GM23338 (cell line): Measurements from ENCODE around the gene HEATR1. TPM values are rescaled to one million over a fixed set of nuclear protein-coding genes. Genes with fewer than 3 reads are reported as not detected.

Experiments used
- ATAC-seq: fragments of 200-7000 bp; cut with Tn5 transposase; 3 replicates; pipeline ENCODE4 v1.9.1; 2020
- DNase-seq: peaks from one replicate; pipeline ENCODE4 v3.0.0-alpha.2; 2015; ENCODE audit warnings: low spot score
- H2AFZ ChIP-seq: fragments of 200-600 bp; sonication (generic); 2 replicates; pipeline ENCODE4 v1.8.0; 2016; ENCODE audit warnings: antibody characterized with exemption, mild to moderate bottlenecking, moderate library complexity
- H3F3A ChIP-seq: fragments of 200-600 bp; sonication (generic); replicated peaks from 2 replicates; pipeline ENCODE4 v1.8.0; 2017; ENCODE audit warnings: antibody characterized with exemption, mixed run types, low read depth
- H3K27ac ChIP-seq: fragments of 200-600 bp; sonication (generic); 2 replicates; pipeline ENCODE4 v1.6.1; 2016; ENCODE audit warnings: low read depth
- H3K27me3 ChIP-seq: fragments of 200-600 bp; sonication (generic); 2 replicates; pipeline ENCODE4 v1.8.0; 2016; ENCODE audit warnings: mild to moderate bottlenecking, mixed run types, moderate library complexity; ENCODE audit not compliant: insufficient read depth
- H3K36me3 ChIP-seq: fragments of 200-600 bp; sonication (generic); 2 replicates; pipeline ENCODE4 v1.8.0; 2016; ENCODE audit warnings: mild to moderate bottlenecking; ENCODE audit not compliant: insufficient read depth
- H3K4me1 ChIP-seq: fragments of 200-600 bp; sonication (generic); 2 replicates; pipeline ENCODE4 v1.8.0; 2016; ENCODE audit warnings: mild to moderate bottlenecking, moderate library complexity; ENCODE audit not compliant: insufficient read depth
- H3K4me2 ChIP-seq: fragments of 200-600 bp; sonication (generic); 2 replicates; pipeline ENCODE4 v1.7.1; 2017; ENCODE audit warnings: mixed run types
- H3K4me3 ChIP-seq: fragments of 200-600 bp; sonication (generic); 2 replicates; pipeline ENCODE4 v1.6.1; 2016; ENCODE audit warnings: mixed run types
- H3K79me2 ChIP-seq: fragments of 200-600 bp; sonication (generic); replicated peaks from 2 replicates; pipeline ENCODE4 v1.8.0; 2017; ENCODE audit warnings: mild to moderate bottlenecking; ENCODE audit not compliant: insufficient read depth
- H3K9me2 ChIP-seq: fragments of 200-600 bp; sonication (generic); 2 replicates; pipeline ENCODE4 v1.8.0; 2017; ENCODE audit not compliant: insufficient read depth
- H4K20me1 ChIP-seq: fragments of 200-600 bp; sonication (generic); replicated peaks from 2 replicates; pipeline ENCODE4 v1.8.0; 2017; ENCODE audit warnings: mild to moderate bottlenecking; ENCODE audit not compliant: insufficient read depth
- H3K27ac Mint-ChIP-seq: 2 replicates; pipeline ENCODE4 v1.8.0; 2020; ENCODE audit warnings: inconsistent platforms, mild to moderate bottlenecking, moderate library complexity, mixed read lengths
- H3K27me3 Mint-ChIP-seq: 3 replicates; pipeline ENCODE4 v1.8.0; 2022; ENCODE audit warnings: low read depth, mild to moderate bottlenecking, moderate library complexity, mixed read lengths, inconsistent platforms; ENCODE audit not compliant: insufficient read depth, poor library complexity
- H3K36me3 Mint-ChIP-seq: 3 replicates; pipeline ENCODE4 v1.8.0; 2021; ENCODE audit warnings: low read depth, mild to moderate bottlenecking, inconsistent platforms, moderate library complexity, mixed read lengths
- H3K4me1 Mint-ChIP-seq: 3 replicates; pipeline ENCODE4 v1.8.0; 2020; ENCODE audit warnings: mild to moderate bottlenecking, inconsistent platforms, mixed read lengths
- H3K4me3 Mint-ChIP-seq: 3 replicates; pipeline ENCODE4 v1.8.0; 2021; ENCODE audit warnings: moderate library complexity, mild to moderate bottlenecking, inconsistent platforms, mixed read lengths
- H3K9me3 Mint-ChIP-seq: 3 replicates; pipeline ENCODE4 v1.8.0; 2020; ENCODE audit warnings: moderate library complexity, mild to moderate bottlenecking, inconsistent platforms, mixed read lengths
- CREB1 ChIP-seq: fragments of 250-450 bp; sonication (Bioruptor Pico); IDR thresholded peaks from 2 replicates; pipeline ENCODE4 v1.5.0; 2020; ENCODE audit warnings: low read depth, mild to moderate bottlenecking, moderate library complexity
- EZH2 ChIP-seq: fragments of 200-600 bp; sonication (generic); IDR thresholded peaks from one replicate; pipeline ENCODE4 v1.8.0; 2017; ENCODE audit warnings: antibody characterized with exemption, mild to moderate bottlenecking, low read depth; ENCODE audit not compliant: unreplicated experiment
- EZH2phosphoT487 ChIP-seq: fragments of 200-600 bp; sonication (generic); IDR thresholded peaks from one replicate; pipeline ENCODE4 v1.8.1; 2018; ENCODE audit warnings: antibody characterized with exemption; ENCODE audit not compliant: unreplicated experiment
- JUNB ChIP-seq: IDR thresholded peaks from one replicate; pipeline ENCODE4 v1.6.1; 2016; ENCODE audit warnings: antibody characterized with exemption; ENCODE audit not compliant: unreplicated experiment
- NANOG ChIP-seq: IDR thresholded peaks from 2 replicates; pipeline ENCODE4 v1.6.1; 2016; ENCODE audit warnings: antibody characterized with exemption, borderline replicate concordance
- POLR2AphosphoS5 ChIP-seq: IDR thresholded peaks from 2 replicates; pipeline ENCODE4 v1.6.1; 2016; ENCODE audit warnings: antibody characterized with exemption, low read depth
- STAT1 ChIP-seq: IDR thresholded peaks from one replicate; pipeline ENCODE4 v1.6.1; 2016; ENCODE audit warnings: antibody characterized with exemption; ENCODE audit not compliant: unreplicated experiment
- ZNF114 ChIP-seq: fragments of 250-450 bp; sonication (Bioruptor Pico); IDR thresholded peaks from 2 replicates; pipeline ENCODE4 v1.5.0; 2020; ENCODE audit warnings: mild to moderate bottlenecking, moderate library complexity
- ZNF331 ChIP-seq: fragments of 250-450 bp; sonication (Bioruptor Pico); IDR thresholded peaks from 2 replicates; pipeline ENCODE4 v1.5.0; 2020; ENCODE audit warnings: low read depth, mild to moderate bottlenecking, moderate library complexity
- polyA plus RNA-seq: library from polyadenylated mRNA; unstranded; fragments of >200 nt; fragmentation: Nextera tagmentation; extraction: Ambion mirVana; gene quantifications from 2 replicates; pipeline ENCODE4 v1.2.1, GENCODE V29; 2016
- total RNA-seq: library from RNA; depleted of rRNA; stranded (reverse); fragments of >200 nt; shearing (Covaris generic); gene quantifications from 2 replicates; pipeline ENCODE4 v1.2.3, GENCODE V29; 2014
- TF ChIP-seq, protein P1 (sequence below), 2 experiments: fragments of 200-600 bp in 1 of 2; sonication (generic) in 1 of 2; conservative IDR thresholded peaks; 2 replicates each; pipeline versions ENCODE4 v1.5.1 to v1.6.1; 2016 to 2017; ENCODE audit warnings: antibody characterized with exemption in 2 of 2, low read depth in 2 of 2, mild to moderate bottlenecking in 2 of 2, moderate library complexity in 1 of 2
- TF ChIP-seq, protein P2 (sequence below): IDR thresholded peaks from one replicate; pipeline ENCODE4 v1.6.1; 2018; ENCODE audit warnings: antibody characterized with exemption; ENCODE audit not compliant: unreplicated experiment
- TF ChIP-seq, protein P3 (sequence below): IDR thresholded peaks from 2 replicates; pipeline ENCODE4 v1.6.1; 2016; ENCODE audit warnings: antibody characterized with exemption
- TF ChIP-seq, protein P4 (sequence below): fragments of 250-450 bp; sonication (Bioruptor Pico); IDR thresholded peaks from 2 replicates; pipeline ENCODE4 v1.5.0; 2020; ENCODE audit warnings: mild to moderate bottlenecking, moderate library complexity

HEATR1 gene
- total and polyA plus RNA-seq, 2 experiments from 2014 or later, result 17.2 to 81.1 TPM

DNA sequence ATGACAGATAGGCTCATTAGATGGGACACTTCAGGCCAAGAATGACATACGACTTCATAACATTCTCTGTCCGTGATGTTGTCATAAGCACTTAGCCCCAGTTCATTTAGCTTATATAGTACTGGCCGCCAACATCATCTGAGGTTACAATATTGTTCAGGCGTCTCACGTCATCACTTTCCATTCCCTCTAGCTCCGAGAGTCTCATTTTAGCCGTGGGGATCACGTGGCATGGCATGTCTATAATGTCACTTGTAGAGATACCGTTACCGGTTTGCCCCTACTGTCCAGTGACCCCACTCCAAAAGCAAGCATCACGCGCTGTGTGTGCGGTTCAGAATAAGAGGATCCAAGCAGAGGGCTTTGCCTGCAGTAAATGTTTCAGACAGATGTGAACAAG lies 34.6 kb upstream of the HEATR1 start:
- Mint-ChIP-seq H3K27me3 (peaks cover 3% of the 10 kb centered on the region), H3K27ac (no peak overlapping the region), H3K36me3 (no peaks in the 10 kb centered on the region), H3K4me1 (no peaks in the 10 kb centered on the region), H3K9me3 (no peaks in the 10 kb centered on the region), H3K4me3 (no peak overlapping the region)
- H2AFZ ChIP-seq, result no peak overlapping the region
- TF ChIP-seq STAT1, result no peak
- TF ChIP-seq ZNF331, result no peak
- TF ChIP-seq CREB1, result no peak
- no peak for TF ChIP-seq ZNF114 (CRISPR knock-in tag)
- no peak for TF ChIP-seq EZH2phosphoT487
- TF ChIP-seq EZH2, result no peak
- TF ChIP-seq, protein P1, sequence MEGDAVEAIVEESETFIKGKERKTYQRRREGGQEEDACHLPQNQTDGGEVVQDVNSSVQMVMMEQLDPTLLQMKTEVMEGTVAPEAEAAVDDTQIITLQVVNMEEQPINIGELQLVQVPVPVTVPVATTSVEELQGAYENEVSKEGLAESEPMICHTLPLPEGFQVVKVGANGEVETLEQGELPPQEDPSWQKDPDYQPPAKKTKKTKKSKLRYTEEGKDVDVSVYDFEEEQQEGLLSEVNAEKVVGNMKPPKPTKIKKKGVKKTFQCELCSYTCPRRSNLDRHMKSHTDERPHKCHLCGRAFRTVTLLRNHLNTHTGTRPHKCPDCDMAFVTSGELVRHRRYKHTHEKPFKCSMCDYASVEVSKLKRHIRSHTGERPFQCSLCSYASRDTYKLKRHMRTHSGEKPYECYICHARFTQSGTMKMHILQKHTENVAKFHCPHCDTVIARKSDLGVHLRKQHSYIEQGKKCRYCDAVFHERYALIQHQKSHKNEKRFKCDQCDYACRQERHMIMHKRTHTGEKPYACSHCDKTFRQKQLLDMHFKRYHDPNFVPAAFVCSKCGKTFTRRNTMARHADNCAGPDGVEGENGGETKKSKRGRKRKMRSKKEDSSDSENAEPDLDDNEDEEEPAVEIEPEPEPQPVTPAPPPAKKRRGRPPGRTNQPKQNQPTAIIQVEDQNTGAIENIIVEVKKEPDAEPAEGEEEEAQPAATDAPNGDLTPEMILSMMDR (conservative IDR thresholded peaks at IDR 0.05; ENCODE audit: low read depth in 2 of 2), result no peak
- no peak for TF ChIP-seq POLR2AphosphoS5
- TF ChIP-seq, protein P2, sequence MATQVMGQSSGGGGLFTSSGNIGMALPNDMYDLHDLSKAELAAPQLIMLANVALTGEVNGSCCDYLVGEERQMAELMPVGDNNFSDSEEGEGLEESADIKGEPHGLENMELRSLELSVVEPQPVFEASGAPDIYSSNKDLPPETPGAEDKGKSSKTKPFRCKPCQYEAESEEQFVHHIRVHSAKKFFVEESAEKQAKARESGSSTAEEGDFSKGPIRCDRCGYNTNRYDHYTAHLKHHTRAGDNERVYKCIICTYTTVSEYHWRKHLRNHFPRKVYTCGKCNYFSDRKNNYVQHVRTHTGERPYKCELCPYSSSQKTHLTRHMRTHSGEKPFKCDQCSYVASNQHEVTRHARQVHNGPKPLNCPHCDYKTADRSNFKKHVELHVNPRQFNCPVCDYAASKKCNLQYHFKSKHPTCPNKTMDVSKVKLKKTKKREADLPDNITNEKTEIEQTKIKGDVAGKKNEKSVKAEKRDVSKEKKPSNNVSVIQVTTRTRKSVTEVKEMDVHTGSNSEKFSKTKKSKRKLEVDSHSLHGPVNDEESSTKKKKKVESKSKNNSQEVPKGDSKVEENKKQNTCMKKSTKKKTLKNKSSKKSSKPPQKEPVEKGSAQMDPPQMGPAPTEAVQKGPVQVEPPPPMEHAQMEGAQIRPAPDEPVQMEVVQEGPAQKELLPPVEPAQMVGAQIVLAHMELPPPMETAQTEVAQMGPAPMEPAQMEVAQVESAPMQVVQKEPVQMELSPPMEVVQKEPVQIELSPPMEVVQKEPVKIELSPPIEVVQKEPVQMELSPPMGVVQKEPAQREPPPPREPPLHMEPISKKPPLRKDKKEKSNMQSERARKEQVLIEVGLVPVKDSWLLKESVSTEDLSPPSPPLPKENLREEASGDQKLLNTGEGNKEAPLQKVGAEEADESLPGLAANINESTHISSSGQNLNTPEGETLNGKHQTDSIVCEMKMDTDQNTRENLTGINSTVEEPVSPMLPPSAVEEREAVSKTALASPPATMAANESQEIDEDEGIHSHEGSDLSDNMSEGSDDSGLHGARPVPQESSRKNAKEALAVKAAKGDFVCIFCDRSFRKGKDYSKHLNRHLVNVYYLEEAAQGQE, result no peak
- TF ChIP-seq, protein P3, sequence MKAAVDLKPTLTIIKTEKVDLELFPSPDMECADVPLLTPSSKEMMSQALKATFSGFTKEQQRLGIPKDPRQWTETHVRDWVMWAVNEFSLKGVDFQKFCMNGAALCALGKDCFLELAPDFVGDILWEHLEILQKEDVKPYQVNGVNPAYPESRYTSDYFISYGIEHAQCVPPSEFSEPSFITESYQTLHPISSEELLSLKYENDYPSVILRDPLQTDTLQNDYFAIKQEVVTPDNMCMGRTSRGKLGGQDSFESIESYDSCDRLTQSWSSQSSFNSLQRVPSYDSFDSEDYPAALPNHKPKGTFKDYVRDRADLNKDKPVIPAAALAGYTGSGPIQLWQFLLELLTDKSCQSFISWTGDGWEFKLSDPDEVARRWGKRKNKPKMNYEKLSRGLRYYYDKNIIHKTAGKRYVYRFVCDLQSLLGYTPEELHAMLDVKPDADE, result no peak
- TF ChIP-seq, protein P4, sequence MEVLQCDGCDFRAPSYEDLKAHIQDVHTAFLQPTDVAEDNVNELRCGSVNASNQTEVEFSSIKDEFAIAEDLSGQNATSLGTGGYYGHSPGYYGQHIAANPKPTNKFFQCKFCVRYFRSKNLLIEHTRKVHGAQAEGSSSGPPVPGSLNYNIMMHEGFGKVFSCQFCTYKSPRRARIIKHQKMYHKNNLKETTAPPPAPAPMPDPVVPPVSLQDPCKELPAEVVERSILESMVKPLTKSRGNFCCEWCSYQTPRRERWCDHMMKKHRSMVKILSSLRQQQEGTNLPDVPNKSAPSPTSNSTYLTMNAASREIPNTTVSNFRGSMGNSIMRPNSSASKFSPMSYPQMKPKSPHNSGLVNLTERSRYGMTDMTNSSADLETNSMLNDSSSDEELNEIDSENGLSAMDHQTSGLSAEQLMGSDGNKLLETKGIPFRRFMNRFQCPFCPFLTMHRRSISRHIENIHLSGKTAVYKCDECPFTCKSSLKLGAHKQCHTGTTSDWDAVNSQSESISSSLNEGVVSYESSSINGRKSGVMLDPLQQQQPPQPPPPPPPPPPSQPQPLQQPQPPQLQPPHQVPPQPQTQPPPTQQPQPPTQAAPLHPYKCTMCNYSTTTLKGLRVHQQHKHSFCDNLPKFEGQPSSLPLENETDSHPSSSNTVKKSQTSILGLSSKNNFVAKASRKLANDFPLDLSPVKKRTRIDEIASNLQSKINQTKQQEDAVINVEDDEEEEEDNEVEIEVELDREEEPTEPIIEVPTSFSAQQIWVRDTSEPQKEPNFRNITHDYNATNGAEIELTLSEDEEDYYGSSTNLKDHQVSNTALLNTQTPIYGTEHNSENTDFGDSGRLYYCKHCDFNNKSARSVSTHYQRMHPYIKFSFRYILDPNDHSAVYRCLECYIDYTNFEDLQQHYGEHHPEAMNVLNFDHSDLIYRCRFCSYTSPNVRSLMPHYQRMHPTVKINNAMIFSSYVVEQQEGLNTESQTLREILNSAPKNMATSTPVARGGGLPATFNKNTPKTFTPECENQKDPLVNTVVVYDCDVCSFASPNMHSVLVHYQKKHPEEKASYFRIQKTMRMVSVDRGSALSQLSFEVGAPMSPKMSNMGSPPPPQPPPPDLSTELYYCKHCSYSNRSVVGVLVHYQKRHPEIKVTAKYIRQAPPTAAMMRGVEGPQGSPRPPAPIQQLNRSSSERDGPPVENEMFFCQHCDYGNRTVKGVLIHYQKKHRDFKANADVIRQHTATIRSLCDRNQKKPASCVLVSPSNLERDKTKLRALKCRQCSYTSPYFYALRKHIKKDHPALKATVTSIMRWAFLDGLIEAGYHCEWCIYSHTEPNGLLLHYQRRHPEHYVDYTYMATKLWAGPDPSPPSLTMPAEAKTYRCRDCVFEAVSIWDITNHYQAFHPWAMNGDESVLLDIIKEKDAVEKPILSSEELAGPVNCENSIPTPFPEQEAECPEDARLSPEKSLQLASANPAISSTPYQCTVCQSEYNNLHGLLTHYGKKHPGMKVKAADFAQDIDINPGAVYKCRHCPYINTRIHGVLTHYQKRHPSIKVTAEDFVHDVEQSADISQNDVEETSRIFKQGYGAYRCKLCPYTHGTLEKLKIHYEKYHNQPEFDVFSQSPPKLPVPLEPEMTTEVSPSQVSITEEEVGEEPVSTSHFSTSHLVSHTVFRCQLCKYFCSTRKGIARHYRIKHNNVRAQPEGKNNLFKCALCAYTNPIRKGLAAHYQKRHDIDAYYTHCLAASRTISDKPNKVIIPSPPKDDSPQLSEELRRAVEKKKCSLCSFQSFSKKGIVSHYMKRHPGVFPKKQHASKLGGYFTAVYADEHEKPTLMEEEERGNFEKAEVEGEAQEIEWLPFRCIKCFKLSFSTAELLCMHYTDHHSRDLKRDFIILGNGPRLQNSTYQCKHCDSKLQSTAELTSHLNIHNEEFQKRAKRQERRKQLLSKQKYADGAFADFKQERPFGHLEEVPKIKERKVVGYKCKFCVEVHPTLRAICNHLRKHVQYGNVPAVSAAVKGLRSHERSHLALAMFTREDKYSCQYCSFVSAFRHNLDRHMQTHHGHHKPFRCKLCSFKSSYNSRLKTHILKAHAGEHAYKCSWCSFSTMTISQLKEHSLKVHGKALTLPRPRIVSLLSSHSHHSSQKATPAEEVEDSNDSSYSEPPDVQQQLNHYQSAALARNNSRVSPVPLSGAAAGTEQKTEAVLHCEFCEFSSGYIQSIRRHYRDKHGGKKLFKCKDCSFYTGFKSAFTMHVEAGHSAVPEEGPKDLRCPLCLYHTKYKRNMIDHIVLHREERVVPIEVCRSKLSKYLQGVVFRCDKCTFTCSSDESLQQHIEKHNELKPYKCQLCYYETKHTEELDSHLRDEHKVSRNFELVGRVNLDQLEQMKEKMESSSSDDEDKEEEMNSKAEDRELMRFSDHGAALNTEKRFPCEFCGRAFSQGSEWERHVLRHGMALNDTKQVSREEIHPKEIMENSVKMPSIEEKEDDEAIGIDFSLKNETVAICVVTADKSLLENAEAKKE (CRISPR knock-in tag), result no peak
- TF ChIP-seq NANOG, result no peak
- no peak for TF ChIP-seq JUNB
- H3K9me2 ChIP-seq, result no peaks in the 10 kb centered on the region
- H3K79me2 ChIP-seq, result no peaks in the 10 kb centered on the region
- H3K36me3 ChIP-seq, result no peaks in the 10 kb centered on the region
- no peaks in the 10 kb centered on the region for H4K20me1 ChIP-seq
- no peaks in the 10 kb centered on the region for H3K27me3 ChIP-seq
- no peak overlapping the region for H3K27ac ChIP-seq
- H3F3A ChIP-seq, result no peaks in the 10 kb centered on the region
- DNase-seq (no peak), ATAC-seq (no peak)
- H3K4me3 ChIP-seq, result no peak overlapping the region
- H3K4me1 ChIP-seq, result no peaks in the 10 kb centered on the region
- no peak overlapping the region for H3K4me2 ChIP-seq
